Sigmoid colon (tissue), 7 donors: ENCODE results near the gene ATIC. TPM values are rescaled to one million over a fixed set of nuclear protein-coding genes. Genes with fewer than 3 reads are reported as not detected.
A peak's percentile ranks its signal among the peaks of the same experiment; 100 is the strongest.

Experiments used
- DNase-seq: peaks from one replicate; pipeline ENCODE4 v3.0.0-alpha.2; 2019
- H3K27ac ChIP-seq, 4 donors: fragments of 200-600 bp; sonication (generic); one replicate each; pipeline ENCODE4 v1.5.1; 2016 to 2019; ENCODE audit warnings: mild to moderate bottlenecking in 1 of 4
- H3K27me3 ChIP-seq, 3 donors: fragments of 200-600 bp; sonication (generic); one replicate each; pipeline ENCODE4 v1.5.1; 2019; ENCODE audit warnings: mild to moderate bottlenecking in 1 of 3
- H3K36me3 ChIP-seq, 4 donors: fragments of 200-600 bp; sonication (generic); one replicate each; pipeline ENCODE4 v1.5.1; 2016 to 2019
- H3K4me1 ChIP-seq, 4 donors: fragments of 200-600 bp; sonication (generic); one replicate each; pipeline ENCODE4 v1.5.1; 2017 to 2019
- H3K4me3 ChIP-seq, 4 donors: fragments of 200-600 bp; sonication (generic); one replicate each; pipeline ENCODE4 v1.5.1; 2017 to 2019; ENCODE audit warnings: mild to moderate bottlenecking in 2 of 4, moderate library complexity in 1 of 4
- H3K9me3 ChIP-seq, 4 donors: fragments of 200-600 bp in 3 of 4; sonication (generic) in 3 of 4; one replicate each; pipeline versions ENCODE4 v1.5.1 to v1.6.1; 2013 to 2019
- EP300 ChIP-seq, 4 donors: sonication (generic); formaldehyde crosslinking; IDR thresholded peaks; one replicate each; pipeline ENCODE4 v1.6.1; 2017; ENCODE audit warnings: antibody characterized with exemption in 4 of 4
- POLR2A ChIP-seq, 2 donors: fragments of 450-650 bp; IDR thresholded peaks; one replicate each; pipeline ENCODE4 v1.6.1; 2016; ENCODE audit warnings: antibody characterized with exemption in 2 of 2, mild to moderate bottlenecking in 2 of 2, moderate library complexity in 2 of 2
- POLR2AphosphoS5 ChIP-seq, 4 donors: sonication (generic); formaldehyde crosslinking; IDR thresholded peaks; one replicate each; pipeline ENCODE4 v1.6.1; 2017; ENCODE audit warnings: antibody characterized with exemption in 4 of 4
- WGBS, 2 donors: extraction: QIAGEN DNeasy Blood & Tissue Kit; methylation state at CpG; one replicate each; pipeline ENCODE4 v1.1.7; 2013; 5-methylcytosine and 5-hydroxymethylcytosine counted together
- intact Hi-C: fragments of 100-400 bp; cut with DNase I; formaldehyde crosslinking; loops from one replicate; pipeline ENCODE4 v1.15.1; 2023
- polyA plus RNA-seq, 3 donors: library from polyadenylated mRNA; stranded (reverse); fragments of 200-250 nt; gene quantifications; one replicate each; pipeline ENCODE4 v1.2.3, GENCODE V29; 2013
- total RNA-seq, 4 donors: library from RNA; depleted of rRNA; stranded (reverse); fragments of >200 nt; gene quantifications; one replicate each; pipeline ENCODE4 v1.1.0, GENCODE V29; 2016
- TF ChIP-seq, protein P1 (sequence below), 4 experiments: fragments of 450-650 bp in 3 of 4; fragments of 200-600 bp in 1 of 4; IDR thresholded peaks; one replicate each; pipeline ENCODE4 v1.5.1; 2016 to 2019; ENCODE audit warnings: antibody characterized with exemption in 4 of 4, mild to moderate bottlenecking in 3 of 4, moderate library complexity in 2 of 4
- donor health status: healthy with polysubstance abuse.
- donor health status: Bipolar disorder and iron deficiency.
- donor health status: healthy.

ATIC gene
- total and polyA plus RNA-seq, 7 donors: 27.0 to 116 (median 42.6) TPM

GRCh38 chr2:215320102-215320501, 8.2 kb downstream of the ATIC start:
- H3K27ac ChIP-seq: no peak overlapping the region
- intact Hi-C loops: no loop called here
- DNase-seq: no peak
- H3K9me3 ChIP-seq: no peaks in the 10 kb centered on the region
- TF ChIP-seq EP300 (IDR thresholded peaks at IDR 0.05): no peak
- TF ChIP-seq, protein P1, sequence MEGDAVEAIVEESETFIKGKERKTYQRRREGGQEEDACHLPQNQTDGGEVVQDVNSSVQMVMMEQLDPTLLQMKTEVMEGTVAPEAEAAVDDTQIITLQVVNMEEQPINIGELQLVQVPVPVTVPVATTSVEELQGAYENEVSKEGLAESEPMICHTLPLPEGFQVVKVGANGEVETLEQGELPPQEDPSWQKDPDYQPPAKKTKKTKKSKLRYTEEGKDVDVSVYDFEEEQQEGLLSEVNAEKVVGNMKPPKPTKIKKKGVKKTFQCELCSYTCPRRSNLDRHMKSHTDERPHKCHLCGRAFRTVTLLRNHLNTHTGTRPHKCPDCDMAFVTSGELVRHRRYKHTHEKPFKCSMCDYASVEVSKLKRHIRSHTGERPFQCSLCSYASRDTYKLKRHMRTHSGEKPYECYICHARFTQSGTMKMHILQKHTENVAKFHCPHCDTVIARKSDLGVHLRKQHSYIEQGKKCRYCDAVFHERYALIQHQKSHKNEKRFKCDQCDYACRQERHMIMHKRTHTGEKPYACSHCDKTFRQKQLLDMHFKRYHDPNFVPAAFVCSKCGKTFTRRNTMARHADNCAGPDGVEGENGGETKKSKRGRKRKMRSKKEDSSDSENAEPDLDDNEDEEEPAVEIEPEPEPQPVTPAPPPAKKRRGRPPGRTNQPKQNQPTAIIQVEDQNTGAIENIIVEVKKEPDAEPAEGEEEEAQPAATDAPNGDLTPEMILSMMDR (IDR thresholded peaks at IDR 0.05): no peak
- TF ChIP-seq POLR2AphosphoS5 (IDR thresholded peaks at IDR 0.05): no peak
- no peak for TF ChIP-seq POLR2A (IDR thresholded peaks at IDR 0.05)
- H3K4me1 ChIP-seq: peaks cover 0 to 14% (median 12%) of the 10 kb centered on the region in 4 donors
- no peak overlapping the region for H3K4me3 ChIP-seq
- WGBS, 2 donors: 79 to 90% methylated on average over 3 of the region's 3 CpGs
- H3K27me3 ChIP-seq: no peaks in the 10 kb centered on the region
- H3K36me3 ChIP-seq: peaks cover 7 to 62% (median 14%) of the 10 kb centered on the region in 4 donors

DNA sequence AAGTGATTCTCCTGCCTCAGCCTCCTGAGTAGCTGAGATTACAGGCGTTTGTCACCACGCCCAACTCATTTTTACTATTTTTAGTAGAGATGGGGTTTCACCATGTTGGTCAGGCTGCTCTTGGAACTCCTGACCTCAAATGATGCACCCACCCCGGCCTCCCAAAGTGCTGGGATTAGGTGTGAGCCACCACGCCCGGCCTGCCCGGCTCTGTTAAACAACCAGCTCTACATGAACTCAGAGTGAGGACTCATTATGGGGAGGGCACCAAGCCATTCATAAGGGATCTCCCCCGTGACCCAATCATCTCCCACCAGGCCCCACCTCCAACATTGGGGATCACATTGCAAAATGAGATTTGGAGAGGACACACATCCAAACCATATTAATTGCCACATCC, 8.8 kb downstream of the ATIC start:
- 79 to 89% methylated on average over 7 of the region's 7 CpGs for WGBS, 2 donors

GRCh38 chr2:215324811-215325210, 13.0 kb downstream of the ATIC start:
- Histone ChIP-seq H3K9me3 (no peaks in the 10 kb centered on the region), H3K36me3 (peaks cover 0 to 71% (median 26%) of the 10 kb centered on the region in 4 donors), H3K27me3 (no peaks in the 10 kb centered on the region), H3K4me1 (peaks cover 0 to 16% (median 15%) of the 10 kb centered on the region in 4 donors), H3K27ac (peak overlapping the region in 3 of 4 donors; percentile 41 to 66 (median 59)), H3K4me3 (no peak overlapping the region)
- peak; percentile 73 for DNase-seq
- WGBS, 2 donors: 38 to 66% methylated on average over 6 of the region's 6 CpGs
- intact Hi-C loops: no loop called here
- TF ChIP-seq, protein P1 (IDR thresholded peaks at IDR 0.05): no peak
- TF ChIP-seq POLR2AphosphoS5 (IDR thresholded peaks at IDR 0.05) (no peak), POLR2A (IDR thresholded peaks at IDR 0.05) (no peak), EP300 (IDR thresholded peaks at IDR 0.05) (peak in 1 of 4 donors; percentile 60)

More for the DNA sequence above, 8.8 kb downstream of the ATIC start:
- TF ChIP-seq, protein P1 (IDR thresholded peaks at IDR 0.05): no peak
- TF ChIP-seq POLR2A (IDR thresholded peaks at IDR 0.05) (no peak), EP300 (IDR thresholded peaks at IDR 0.05) (no peak), POLR2AphosphoS5 (IDR thresholded peaks at IDR 0.05) (no peak)
- H3K27me3 ChIP-seq: no peaks in the 10 kb centered on the region
- no peak for DNase-seq
- intact Hi-C loops: no loop called here
- H3K4me3 ChIP-seq: no peak overlapping the region
- no peak overlapping the region for H3K27ac ChIP-seq
- H3K9me3 ChIP-seq: no peaks in the 10 kb centered on the region
- H3K4me1 ChIP-seq: peaks cover 0 to 16% (median 15%) of the 10 kb centered on the region in 4 donors
- peaks cover 7 to 57% (median 14%) of the 10 kb centered on the region in 4 donors for H3K36me3 ChIP-seq

- H3K27me3 ChIP-seq: no peaks in the 10 kb centered on the region
- no peak overlapping the region for H3K27ac ChIP-seq
- no peak for DNase-seq
- intact Hi-C loops: no loop called here
- H3K9me3 ChIP-seq: no peaks in the 10 kb centered on the region
- WGBS, 2 donors: 93 to 95% methylated on average over 5 of the region's 5 CpGs
- TF ChIP-seq, protein P1 (IDR thresholded peaks at IDR 0.05): no peak
- TF ChIP-seq POLR2AphosphoS5 (IDR thresholded peaks at IDR 0.05): no peak
- TF ChIP-seq POLR2A (IDR thresholded peaks at IDR 0.05): no peak
- no peak for TF ChIP-seq EP300 (IDR thresholded peaks at IDR 0.05)
- H3K4me3 ChIP-seq: no peak overlapping the region
- peaks cover 0 to 55% (median 15%) of the 10 kb centered on the region in 4 donors for H3K36me3 ChIP-seq
- H3K4me1 ChIP-seq: peaks cover 0 to 18% (median 17%) of the 10 kb centered on the region in 4 donors
Observed at GRCh38 chr2:215328066-215328465, 16.2 kb downstream of the ATIC start.
